ENCODE data around the gene STUM. TPM values are rescaled to one million over a fixed set of nuclear protein-coding genes. Genes with fewer than 3 reads are reported as not detected.
A peak's percentile ranks its signal among the peaks of the same experiment; 100 is the strongest.

The STUM gene
- total RNA-seq, 1 experiment from 2014 or later: 0.11 TPM

GRCh38 chr1:226649780-226650179, 101.2 kb downstream of the STUM start:
- Histone ChIP-seq H3K79me1 (ENCODE audit: insufficient read depth, low read depth, low read length, poor library complexity, severe bottlenecking) (no peaks in the 10 kb centered on the region), H2BK15ac (ENCODE audit: low read depth, low read length) (no peak overlapping the region), H3K56ac (ENCODE audit: insufficient read length, low read depth, low read length) (no peak overlapping the region), H3K23ac (ENCODE audit: insufficient read length, low read depth, low read length) (no peak overlapping the region), H2BK12ac (ENCODE audit: insufficient read length, low read depth, low read length) (no peak overlapping the region), H3K18ac (ENCODE audit: insufficient read length, low read depth, low read length) (no peak overlapping the region), H3K4me2 (ENCODE audit: insufficient read depth, insufficient read length, low read length) (no peak overlapping the region), H3K27ac (ENCODE audit: insufficient read length, low read depth, low read length) (no peak overlapping the region), H4K5ac (ENCODE audit: insufficient read length, low read depth, low read length) (no peak overlapping the region), H2AFZ (ENCODE audit: low read length) (no peak overlapping the region), H3K4ac (ENCODE audit: low read depth, low read length) (no peak overlapping the region), H4K20me1 (ENCODE audit: control insufficient read depth, insufficient read depth, insufficient read length) (no peaks in the 10 kb centered on the region), H3T11ph (ENCODE audit: low read length) (no peak overlapping the region), H2BK120ac (ENCODE audit: low read depth, low read length, poor library complexity, severe bottlenecking) (no peak overlapping the region), H3K27me3 (ENCODE audit: insufficient read depth, low read length) (no peaks in the 10 kb centered on the region), H3K23me2 (ENCODE audit: insufficient read length, low read depth, low read length, poor library complexity, severe bottlenecking) (no peaks in the 10 kb centered on the region), H2BK5ac (ENCODE audit: insufficient read length, low read length) (no peak overlapping the region), H4K91ac (ENCODE audit: insufficient read length, low read depth, low read length) (no peak overlapping the region), H3K14ac (ENCODE audit: insufficient read depth, low read length) (no peak overlapping the region), H3K79me2 (ENCODE audit: insufficient read depth, low read length) (no peaks in the 10 kb centered on the region), H3K9ac (ENCODE audit: extremely low read depth, insufficient read length, low read length) (no peak overlapping the region), H4K8ac (replicated peaks; ENCODE audit: insufficient read length, low read depth, low read length) (no peak overlapping the region), H2AK5ac (ENCODE audit: insufficient read length, low read length) (no peak overlapping the region), H3K9me3 (ENCODE audit: control insufficient read depth, low read depth, low read length) (no peaks in the 10 kb centered on the region), H3K4me1 (ENCODE audit: insufficient read depth, low read length) (peaks cover 10% of the 10 kb centered on the region; the same call in 1 of the 2 replicates), H2BK20ac (ENCODE audit: low read depth, low read length, poor library complexity, severe bottlenecking) (no peak overlapping the region)
- Mint-ChIP-seq H3K9me3 (peaks cover 0 to 3% of the 10 kb centered on the region in 2 experiments; a peak in 1 of 5 replicates), H3K4me3 (no peak overlapping the region), H3K27me3 (ENCODE audit: low read depth) (no peaks in the 10 kb centered on the region; the same call in none of the 2 replicates), H3K27ac (no peak overlapping the region), H3K36me3 (ENCODE audit: insufficient read depth in 1 of 3, low read depth in 3 of 3) (no peaks in the 10 kb centered on the region), H3K4me1 (peaks cover 26 to 42% of the 10 kb centered on the region in 2 experiments)
- no peak for DNase-seq
- TF ChIP-seq CTCF (conservative IDR thresholded peaks at IDR 0.05): peak; percentile 55
- no CpG with 5 or more reads among the region's 7 CpGs for WGBS (ENCODE audit: extremely low coverage, insufficient read length, low lambda C conversion rate)

All from H9 (cell line).